Measurements from ENCODE around the gene SPATA17.
A peak's percentile ranks its signal among the peaks of the same experiment; 100 is the strongest.
"Not testable (repeated sequence)": the region's sequence is repeated elsewhere in the genome, so short reads cannot be mapped to it uniquely, and the experiment has no call there.

- not testable (repeated sequence) for TF ChIP-seq HCFC1 (IDR thresholded peaks at IDR 0.05; ENCODE audit: low read depth, low read length); MXD4 (CRISPR knock-in tag; IDR thresholded peaks at IDR 0.05); POLR2AphosphoS5 (IDR thresholded peaks at IDR 0.05; ENCODE audit: low read depth, low read length); ZHX1 (CRISPR knock-in tag; IDR thresholded peaks at IDR 0.05; ENCODE audit: low read depth); ZNF274 (CRISPR knock-in tag; IDR thresholded peaks at IDR 0.05)
- TF ChIP-seq ZMYM3 (CRISPR knock-in tag; IDR thresholded peaks at IDR 0.05), result peak; percentile 78
Measured at GRCh38 chr1:217584286-217584811, 46.8 kb upstream of the SPATA17 start.

Measured in HepG2 (cell line).